Hepatocyte (in vitro differentiated cells): ENCODE results near the gene EML4. TPM values are rescaled to one million over a fixed set of nuclear protein-coding genes. Genes with fewer than 3 reads are reported as not detected.

ENCODE experiments used
- DNase-seq: peaks from one replicate; pipeline ENCODE4 v3.0.0-alpha.2; 2016; ENCODE audit warnings: low spot score
- H2AFZ ChIP-seq: fragments of 200-600 bp; sonication (generic); 2 replicates; pipeline ENCODE4 v1.6.0; 2016; ENCODE audit warnings: antibody characterized with exemption, mild to moderate bottlenecking
- H3K27ac ChIP-seq: fragments of 200-600 bp; sonication (generic); 2 replicates; pipeline ENCODE4 v1.5.1; 2016; ENCODE audit warnings: mild to moderate bottlenecking
- H3K27me3 ChIP-seq: fragments of 200-600 bp; sonication (generic); 2 replicates; pipeline ENCODE4 v1.6.1; 2016
- H3K36me3 ChIP-seq: fragments of 200-600 bp; sonication (generic); replicated peaks from 2 replicates; pipeline ENCODE4 v1.5.1; 2016; ENCODE audit warnings: low read depth; ENCODE audit not compliant: insufficient read depth
- H3K4me1 ChIP-seq: fragments of 200-600 bp; sonication (generic); 2 replicates; pipeline ENCODE4 v1.5.1; 2016; ENCODE audit warnings: mild to moderate bottlenecking, moderate library complexity; ENCODE audit not compliant: insufficient read depth
- H3K4me2 ChIP-seq: fragments of 200-600 bp; sonication (generic); 2 replicates; pipeline ENCODE4 v1.6.0; 2016
- H3K4me3 ChIP-seq: fragments of 200-600 bp; sonication (generic); 2 replicates; pipeline ENCODE4 v1.5.1; 2016; ENCODE audit warnings: mild to moderate bottlenecking
- H3K79me2 ChIP-seq: fragments of 200-600 bp; sonication (generic); 2 replicates; pipeline ENCODE4 v1.6.0; 2017; ENCODE audit warnings: mild to moderate bottlenecking
- H3K9me2 ChIP-seq: fragments of 200-600 bp; sonication (generic); replicated peaks from 2 replicates; pipeline ENCODE4 v1.6.0; 2017; ENCODE audit warnings: mild to moderate bottlenecking; ENCODE audit not compliant: insufficient read depth
- H3K9me3 ChIP-seq: fragments of 200-600 bp; sonication (generic); 2 replicates; pipeline ENCODE4 v1.5.1; 2016; ENCODE audit warnings: low read depth, mild to moderate bottlenecking
- H4K20me1 ChIP-seq: fragments of 200-600 bp; sonication (generic); 2 replicates; pipeline ENCODE4 v1.6.0; 2016; ENCODE audit warnings: mild to moderate bottlenecking; ENCODE audit not compliant: insufficient read depth, poor library complexity, severe bottlenecking
- EZH2 ChIP-seq: fragments of 200-600 bp; sonication (generic); IDR thresholded peaks from 2 replicates; pipeline ENCODE4 v1.6.1; 2016; ENCODE audit warnings: antibody characterized with exemption, mild to moderate bottlenecking, borderline replicate concordance
- EZH2phosphoT487 ChIP-seq: fragments of 200-600 bp; sonication (generic); IDR thresholded peaks from one replicate; pipeline ENCODE4 v1.6.1; 2018; ENCODE audit warnings: antibody characterized with exemption, mild to moderate bottlenecking, low read depth, moderate library complexity; ENCODE audit not compliant: unreplicated experiment, severe bottlenecking
- WGBS: methylation state at CpG from one replicate; pipeline ENCODE4 v1.1.6; 2016; ENCODE audit warnings: low lambda C conversion rate; ENCODE audit errors: missing lambda C conversion rate; 5-methylcytosine and 5-hydroxymethylcytosine counted together
- polyA plus RNA-seq: library from polyadenylated mRNA; unstranded; fragments of >200 nt; fragmentation: Nextera tagmentation; extraction: Ambion mirVana; gene quantifications from 2 replicates; pipeline ENCODE4 v1.2.1, GENCODE V29; 2016
- total RNA-seq: library from RNA; depleted of rRNA; stranded (reverse); fragments of >200 nt; gene quantifications from 2 replicates; pipeline ENCODE4 v1.2.3, GENCODE V29; 2014
- TF ChIP-seq, protein P1 (sequence below): fragments of 200-600 bp; sonication (generic); IDR thresholded peaks from 2 replicates; pipeline ENCODE4 v1.5.1; 2016; ENCODE audit warnings: antibody characterized with exemption, mild to moderate bottlenecking; ENCODE audit not compliant: poor library complexity

Gene EML4
- total and polyA plus RNA-seq, 2 experiments from 2014 or later, result 49.9 to 86.8 TPM

- H4K20me1 ChIP-seq, result no peaks in the 10 kb centered on the region
- H3K9me2 ChIP-seq, result no peaks in the 10 kb centered on the region
- H2AFZ ChIP-seq, result no peak overlapping the region
- no peaks in the 10 kb centered on the region for H3K27me3 ChIP-seq
- DNase-seq, result no peak
- H3K4me2 ChIP-seq, result peak overlapping the region; percentile 3
- 67% methylated on average over 3 of the region's 3 CpGs for WGBS
- H3K36me3 ChIP-seq, result no peaks in the 10 kb centered on the region
- peaks cover 41% of the 10 kb centered on the region for H3K4me1 ChIP-seq
- no peak overlapping the region for H3K4me3 ChIP-seq
- peaks cover 85% of the 10 kb centered on the region for H3K79me2 ChIP-seq
- TF ChIP-seq, protein P1, sequence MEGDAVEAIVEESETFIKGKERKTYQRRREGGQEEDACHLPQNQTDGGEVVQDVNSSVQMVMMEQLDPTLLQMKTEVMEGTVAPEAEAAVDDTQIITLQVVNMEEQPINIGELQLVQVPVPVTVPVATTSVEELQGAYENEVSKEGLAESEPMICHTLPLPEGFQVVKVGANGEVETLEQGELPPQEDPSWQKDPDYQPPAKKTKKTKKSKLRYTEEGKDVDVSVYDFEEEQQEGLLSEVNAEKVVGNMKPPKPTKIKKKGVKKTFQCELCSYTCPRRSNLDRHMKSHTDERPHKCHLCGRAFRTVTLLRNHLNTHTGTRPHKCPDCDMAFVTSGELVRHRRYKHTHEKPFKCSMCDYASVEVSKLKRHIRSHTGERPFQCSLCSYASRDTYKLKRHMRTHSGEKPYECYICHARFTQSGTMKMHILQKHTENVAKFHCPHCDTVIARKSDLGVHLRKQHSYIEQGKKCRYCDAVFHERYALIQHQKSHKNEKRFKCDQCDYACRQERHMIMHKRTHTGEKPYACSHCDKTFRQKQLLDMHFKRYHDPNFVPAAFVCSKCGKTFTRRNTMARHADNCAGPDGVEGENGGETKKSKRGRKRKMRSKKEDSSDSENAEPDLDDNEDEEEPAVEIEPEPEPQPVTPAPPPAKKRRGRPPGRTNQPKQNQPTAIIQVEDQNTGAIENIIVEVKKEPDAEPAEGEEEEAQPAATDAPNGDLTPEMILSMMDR, result no peak
- TF ChIP-seq EZH2 (no peak), EZH2phosphoT487 (no peak)
- H3K9me3 ChIP-seq, result no peaks in the 10 kb centered on the region
- H3K27ac ChIP-seq, result peak overlapping the region; percentile 7
These were observed 23.8 kb downstream of the EML4 start for GRCh38 chr2:42192652-42193566.

GRCh38 chr2:42193722-42194187 lies 24.6 kb downstream of the EML4 start:
- no peaks in the 10 kb centered on the region for H3K9me3 ChIP-seq
- no peak for DNase-seq
- H4K20me1 ChIP-seq, result no peaks in the 10 kb centered on the region
- H3K4me3 ChIP-seq, result no peak overlapping the region
- TF ChIP-seq EZH2, result no peak
- TF ChIP-seq EZH2phosphoT487, result no peak
- TF ChIP-seq, protein P1, result no peak
- H3K4me2 ChIP-seq, result peak overlapping the region; percentile 3
- no peaks in the 10 kb centered on the region for H3K27me3 ChIP-seq
- H3K36me3 ChIP-seq, result no peaks in the 10 kb centered on the region
- no peak overlapping the region for H2AFZ ChIP-seq
- H3K9me2 ChIP-seq, result no peaks in the 10 kb centered on the region
- H3K79me2 ChIP-seq, result peaks cover 85% of the 10 kb centered on the region
- peak overlapping the region; percentile 7 for H3K27ac ChIP-seq
- H3K4me1 ChIP-seq, result peaks cover 41% of the 10 kb centered on the region

DNA sequence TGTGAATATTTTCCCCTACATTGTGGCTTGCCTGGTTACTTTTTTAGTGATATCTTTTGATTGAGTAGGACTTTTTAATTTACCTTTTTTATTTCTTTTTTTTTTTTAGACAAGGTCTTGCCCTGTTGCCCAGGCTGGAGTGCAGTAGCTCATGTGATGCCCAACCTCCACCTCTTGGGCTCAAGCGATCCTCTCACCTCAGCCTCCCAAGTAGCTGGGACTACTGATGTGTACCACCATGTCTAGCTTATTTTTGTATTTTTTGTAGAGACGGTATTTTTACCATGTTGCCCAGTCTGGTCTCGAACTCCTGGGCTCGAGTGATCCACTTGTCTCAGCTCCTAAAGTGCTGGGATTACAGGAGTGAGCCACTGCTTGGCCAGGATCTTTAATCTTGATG lies 25.3 kb downstream of the EML4 start:
- Histone ChIP-seq H2AFZ (no peak overlapping the region), H4K20me1 (no peaks in the 10 kb centered on the region), H3K27me3 (no peaks in the 10 kb centered on the region), H3K36me3 (no peaks in the 10 kb centered on the region), H3K79me2 (peaks cover 85% of the 10 kb centered on the region), H3K4me2 (no peak overlapping the region), H3K4me1 (peaks cover 41% of the 10 kb centered on the region), H3K27ac (peak overlapping the region; percentile 10), H3K4me3 (no peak overlapping the region), H3K9me2 (no peaks in the 10 kb centered on the region), H3K9me3 (no peaks in the 10 kb centered on the region)
- no peak for TF ChIP-seq EZH2
- no peak for TF ChIP-seq EZH2phosphoT487
- TF ChIP-seq, protein P1, result no peak
- DNase-seq, result no peak
- WGBS, result 87% methylated on average over 4 of the region's 4 CpGs
